Activated T-cell treated with anti-CD3 and anti-CD28 coated beads, Interleukin-2, amount 50 U/mL, for 1 hour (primary cell): Measurements from ENCODE around the gene CHMP4B.

Source experiments
- DNase-seq: peaks from one replicate; pipeline ENCODE4 v3.0.0-alpha.2; 2020

CHMP4B gene

GRCh38 chr20:33866398-33867100 is 55.4 kb downstream of the CHMP4B start:
- no peak for DNase-seq

- no peak for DNase-seq
These were observed 56.9 kb downstream of the CHMP4B start for GRCh38 chr20:33868042-33868441.

- no peak for DNase-seq
These were observed 57.4 kb downstream of the CHMP4B start for GRCh38 chr20:33868595-33868994.

- no peak for DNase-seq
These were observed 58.1 kb downstream of the CHMP4B start for GRCh38 chr20:33869283-33869682.

GRCh38 chr20:33871362-33871761 is 60.2 kb downstream of the CHMP4B start:
- no peak for DNase-seq

GRCh38 chr20:33874129-33874528 is 63.0 kb downstream of the CHMP4B start:
- DNase-seq: no peak

GRCh38 chr20:33875055-33875454 is 63.9 kb downstream of the CHMP4B start:
- DNase-seq: no peak

- DNase-seq: no peak
These were observed 64.4 kb downstream of the CHMP4B start for GRCh38 chr20:33875534-33876026.

GRCh38 chr20:33878583-33878982 is 67.4 kb downstream of the CHMP4B start:
- no peak for DNase-seq

- no peak for DNase-seq
These were observed 69.2 kb downstream of the CHMP4B start for GRCh38 chr20:33880396-33880795.

GRCh38 chr20:33881989-33882388 is 70.8 kb downstream of the CHMP4B start:
- no peak for DNase-seq

GRCh38 chr20:33882481-33882880 is 71.3 kb downstream of the CHMP4B start:
- DNase-seq: no peak

GRCh38 chr20:33883164-33883563 is 72.0 kb downstream of the CHMP4B start:
- no peak for DNase-seq

- DNase-seq: no peak
These were observed 73.5 kb downstream of the CHMP4B start for GRCh38 chr20:33884633-33885032.

- no peak for DNase-seq
These were observed 78.2 kb downstream of the CHMP4B start for GRCh38 chr20:33889312-33889711.

- no peak for DNase-seq
These were observed 79.4 kb downstream of the CHMP4B start for GRCh38 chr20:33890557-33890956.

- no peak for DNase-seq
These were observed 82.2 kb downstream of the CHMP4B start for GRCh38 chr20:33893314-33893713.

GRCh38 chr20:33894798-33895197 is 83.7 kb downstream of the CHMP4B start:
- DNase-seq: no peak

- no peak for DNase-seq
These were observed 85.4 kb downstream of the CHMP4B start for GRCh38 chr20:33896509-33896908.

GRCh38 chr20:33897313-33897912 is 86.3 kb downstream of the CHMP4B start:
- DNase-seq: no peak

- DNase-seq: no peak
These were observed 88.0 kb downstream of the CHMP4B start for GRCh38 chr20:33899106-33899505.

GRCh38 chr20:33900521-33901131 is 89.5 kb downstream of the CHMP4B start:
- no peak for DNase-seq

- DNase-seq: no peak
These were observed 90.0 kb downstream of the CHMP4B start for GRCh38 chr20:33901132-33901523.

GRCh38 chr20:33902011-33902410 is 90.9 kb downstream of the CHMP4B start:
- no peak for DNase-seq
